Measurements from ENCODE around the gene CHORDC1. TPM values are rescaled to one million over a fixed set of nuclear protein-coding genes. Genes with fewer than 3 reads are reported as not detected.

Gene CHORDC1
- total RNA-seq, 1 experiment from 2014 or later: 95.6 TPM

- ATAC-seq (no peak), DNase-seq (ENCODE audit: low read depth, low spot score) (no peak)
- TF ChIP-seq ZFX (IDR thresholded peaks at IDR 0.05) (no peak), RAD21 (IDR thresholded peaks at IDR 0.05; ENCODE audit: low read depth) (no peak), JUND (IDR thresholded peaks at IDR 0.05) (no peak), SIN3A (IDR thresholded peaks at IDR 0.05; ENCODE audit: low read depth) (no peak), POLR2AphosphoS5 (IDR thresholded peaks at IDR 0.05; ENCODE audit: low read depth, low read length) (no peak), MAX (IDR thresholded peaks at IDR 0.05) (no peak)
- Histone ChIP-seq H2AFZ (ENCODE audit: low read depth, low read length, poor library complexity, severe bottlenecking) (no peak overlapping the region), H3K4me1 (ENCODE audit: control insufficient read depth in 1 of 2, insufficient read depth in 2 of 2, low read length in 2 of 2) (no peaks in the 10 kb centered on the region), H3K4me3 (replicated peaks in 1 of 2; ENCODE audit: low read depth in 1 of 2, low read length in 2 of 2) (no peak overlapping the region), H3K27me3 (ENCODE audit: insufficient read depth, low read length) (no peaks in the 10 kb centered on the region), H3K27ac (ENCODE audit: low read depth, low read length) (no peak overlapping the region), H3K4me2 (ENCODE audit: low read length) (no peak overlapping the region), H4K20me1 (ENCODE audit: insufficient read depth) (no peaks in the 10 kb centered on the region), H3K9ac (ENCODE audit: low read length) (no peak overlapping the region), H3K9me3 (ENCODE audit: control insufficient read depth in 1 of 2, insufficient read depth in 1 of 2, low read depth in 1 of 2, low read length in 2 of 2) (no peaks in the 10 kb centered on the region), H3K79me2 (ENCODE audit: insufficient read depth, low read length) (no peaks in the 10 kb centered on the region), H3K9me2 (ENCODE audit: insufficient read depth) (no peaks in the 10 kb centered on the region), H3K36me3 (ENCODE audit: control insufficient read depth in 1 of 2, insufficient read depth in 2 of 2, low read length in 2 of 2) (no peaks in the 10 kb centered on the region)
- CTCF ChIA-PET: no interaction called here
- POLR2A ChIA-PET: interaction anchor here (1.1 kb wide), 1 partner anchor 10 kb away, joined by 3 read pairs; no protein-coding TSS in a partner anchor
- BruUV-seq (replicated peaks): no TSS peak
- intact Hi-C loops (cut with micrococcal nuclease): no loop called here
- RAD21 ChIA-PET (ENCODE audit: low non-redundant PET in 1 of 2, low total read pairs in 2 of 2, uncharacterized antibody in 2 of 2, unreplicated experiment in 2 of 2): no interaction called here
These were observed 20.1 kb upstream of the CHORDC1 start for GRCh38 chr11:90242894-90243416.

GRCh38 chr11:90241414-90241813 is 18.6 kb upstream of the CHORDC1 start:
- ATAC-seq: no peak
- POLR2A ChIA-PET: no interaction called here
- intact Hi-C loops (cut with micrococcal nuclease): no loop called here

More at GRCh38 chr11:90241414-90241813, 18.6 kb upstream of the CHORDC1 start:
- ChIA-PET RAD21 (ENCODE audit: low non-redundant PET in 1 of 2, low total read pairs in 2 of 2, uncharacterized antibody in 2 of 2, unreplicated experiment in 2 of 2) (no interaction called here), CTCF (no interaction called here)
- Histone ChIP-seq H4K20me1 (ENCODE audit: insufficient read depth) (no peaks in the 10 kb centered on the region), H3K4me2 (ENCODE audit: low read length) (no peak overlapping the region), H3K9me3 (ENCODE audit: control insufficient read depth in 1 of 2, insufficient read depth in 1 of 2, low read depth in 1 of 2, low read length in 2 of 2) (no peaks in the 10 kb centered on the region), H3K79me2 (ENCODE audit: insufficient read depth, low read length) (no peaks in the 10 kb centered on the region), H3K27me3 (ENCODE audit: insufficient read depth, low read length) (no peaks in the 10 kb centered on the region), H2AFZ (ENCODE audit: low read depth, low read length, poor library complexity, severe bottlenecking) (no peak overlapping the region), H3K9ac (ENCODE audit: low read length) (no peak overlapping the region), H3K4me3 (replicated peaks in 1 of 2; ENCODE audit: low read depth in 1 of 2, low read length in 2 of 2) (no peak overlapping the region), H3K36me3 (ENCODE audit: control insufficient read depth in 1 of 2, insufficient read depth in 2 of 2, low read length in 2 of 2) (no peaks in the 10 kb centered on the region), H3K9me2 (ENCODE audit: insufficient read depth) (no peaks in the 10 kb centered on the region), H3K27ac (ENCODE audit: low read depth, low read length) (no peak overlapping the region), H3K4me1 (ENCODE audit: control insufficient read depth in 1 of 2, insufficient read depth in 2 of 2, low read length in 2 of 2) (no peaks in the 10 kb centered on the region)
- BruUV-seq (replicated peaks): no TSS peak
- TF ChIP-seq MAX (IDR thresholded peaks at IDR 0.05) (no peak), EZH2phosphoT487 (IDR thresholded peaks at IDR 0.05; ENCODE audit: borderline replicate concordance) (no peak), EZH2 (IDR thresholded peaks at IDR 0.05) (no peak), EGR1 (IDR thresholded peaks at IDR 0.05; ENCODE audit: low read depth) (no peak), REST (IDR thresholded peaks at IDR 0.05; ENCODE audit: low read depth) (no peak), SP1 (IDR thresholded peaks at IDR 0.05; ENCODE audit: low read depth) (no peak)
- no peak for DNase-seq (ENCODE audit: low read depth, low spot score)

Data from HCT116 (cell line).